Spleen (tissue), 11 donors: ENCODE measurements around the gene PHRF1. TPM values are rescaled to one million over a fixed set of nuclear protein-coding genes. Genes with fewer than 3 reads are reported as not detected.
A peak's percentile ranks its signal among the peaks of the same experiment; 100 is the strongest.

Experiments
- DNase-seq: peaks from one replicate; pipeline ENCODE4 v3.0.0-alpha.2; 2020
- H3K27ac ChIP-seq, 8 donors: fragments of 200-600 bp; sonication (generic) in 7 of 8; 1 replicate in 4 of 8; 2 replicates in 4 of 8; pipeline versions ENCODE4 v1.5.0 to v1.8.0; 2016 to 2021; ENCODE audit warnings: inconsistent platforms in 4 of 8, mild to moderate bottlenecking in 4 of 8, moderate library complexity in 1 of 8
- H3K27me3 ChIP-seq, 7 donors: fragments of 200-600 bp; sonication (generic) in 6 of 7; replicated peaks in 1 of 7; 1 replicate in 4 of 7; 2 replicates in 3 of 7; pipeline versions ENCODE4 v1.5.0 to v1.8.0; 2016 to 2021; ENCODE audit warnings: inconsistent platforms in 3 of 7, mild to moderate bottlenecking in 1 of 7
- H3K36me3 ChIP-seq, 6 donors: fragments of 200-600 bp; sonication (generic) in 5 of 6; 1 replicate in 4 of 6; 2 replicates in 2 of 6; pipeline versions ENCODE4 v1.5.0 to v1.8.0; 2016 to 2021; ENCODE audit warnings: inconsistent platforms in 2 of 6
- H3K4me1 ChIP-seq, 6 donors: fragments of 200-600 bp; sonication (generic) in 5 of 6; 1 replicate in 3 of 6; 2 replicates in 3 of 6; pipeline versions ENCODE4 v1.5.0 to v1.8.0; 2016 to 2021; ENCODE audit warnings: inconsistent platforms in 3 of 6
- H3K4me3 ChIP-seq, 8 donors: fragments of 200-600 bp; sonication (generic) in 7 of 8; 1 replicate in 4 of 8; 2 replicates in 4 of 8; pipeline versions ENCODE4 v1.5.0 to v1.8.0; 2016 to 2021; ENCODE audit warnings: inconsistent platforms in 4 of 8, mild to moderate bottlenecking in 4 of 8, moderate library complexity in 2 of 8
- H3K9me3 ChIP-seq, 8 donors: fragments of 200-600 bp; sonication (generic) in 7 of 8; 1 replicate in 4 of 8; 2 replicates in 4 of 8; pipeline versions ENCODE4 v1.5.0 to v1.8.0; 2016 to 2021; ENCODE audit warnings: inconsistent platforms in 4 of 8
- POLR2A ChIP-seq, 3 donors: fragments of 450-650 bp; IDR thresholded peaks; one replicate each; pipeline ENCODE4 v1.5.1; 2017; ENCODE audit warnings: antibody characterized with exemption in 3 of 3, mild to moderate bottlenecking in 1 of 3
- POLR2AphosphoS5 ChIP-seq, 3 donors: sonication (generic); formaldehyde crosslinking; IDR thresholded peaks; one replicate each; pipeline ENCODE4 v1.5.1; 2017; ENCODE audit warnings: antibody characterized with exemption in 3 of 3
- WGBS, 5 donors: extraction: QIAGEN DNeasy Blood & Tissue Kit in 3 of 5; methylation state at CpG; one replicate each; pipeline versions ENCODE4 v1.1.5 to v1.1.7; 2013 to 2018; 5-methylcytosine and 5-hydroxymethylcytosine counted together
- intact Hi-C: fragments of 100-400 bp; cut with DNase I; formaldehyde crosslinking; loops from one replicate; pipeline ENCODE4 v1.15.0; 2023; ENCODE audit warnings: low total_unique reads
- polyA plus RNA-seq, 3 donors: library from polyadenylated mRNA; stranded (reverse); fragments of 200-250 nt; gene quantifications; one replicate each; pipeline ENCODE4 v1.2.1, GENCODE V29; 2013
- total RNA-seq, 7 donors: library from RNA; depleted of rRNA in 3 of 7; stranded (reverse); fragments of >200 nt in 3 of 7; fragmentation: NEBNext Ultra II Directional in 4 of 7; extraction: Animal tissue kit (Norgen Biotek cat#: 25700) in 4 of 7; gene quantifications; one replicate each; pipeline versions ENCODE4 v1.1.0 to v1.2.1, GENCODE V29; 2016 to 2021
- TF ChIP-seq, protein P1 (sequence below), 11 experiments: fragments of 200-600 bp in 7 of 11; fragments of 450-650 bp in 4 of 11; sonication (generic) in 4 of 11; IDR thresholded peaks in 8 of 11; conservative IDR thresholded peaks in 3 of 11; 1 replicate in 7 of 11; 2 replicates in 4 of 11; pipeline versions ENCODE4 v1.4.0 to v1.8.0; 2016 to 2021; ENCODE audit warnings: antibody characterized with exemption in 11 of 11, inconsistent platforms in 4 of 11, mild to moderate bottlenecking in 1 of 11
- donor health status: healthy with polysubstance abuse.
- donor health status: DM: no; HTN: no; CAD: no; lungs with moderate emphysema.
- donor health status: DM: no; HTN: no; CAD: no.
- donor health status: Bipolar disorder and iron deficiency.
- donor health status: healthy.
- donor health status: DM: no; HTN: no; CAD: no.
- donor health status: DM: yes; HTN: yes; CAD: no.

Gene PHRF1
- total and polyA plus RNA-seq, 10 donors, result 7.3 to 41.5 (median 30.6) TPM

DNA sequence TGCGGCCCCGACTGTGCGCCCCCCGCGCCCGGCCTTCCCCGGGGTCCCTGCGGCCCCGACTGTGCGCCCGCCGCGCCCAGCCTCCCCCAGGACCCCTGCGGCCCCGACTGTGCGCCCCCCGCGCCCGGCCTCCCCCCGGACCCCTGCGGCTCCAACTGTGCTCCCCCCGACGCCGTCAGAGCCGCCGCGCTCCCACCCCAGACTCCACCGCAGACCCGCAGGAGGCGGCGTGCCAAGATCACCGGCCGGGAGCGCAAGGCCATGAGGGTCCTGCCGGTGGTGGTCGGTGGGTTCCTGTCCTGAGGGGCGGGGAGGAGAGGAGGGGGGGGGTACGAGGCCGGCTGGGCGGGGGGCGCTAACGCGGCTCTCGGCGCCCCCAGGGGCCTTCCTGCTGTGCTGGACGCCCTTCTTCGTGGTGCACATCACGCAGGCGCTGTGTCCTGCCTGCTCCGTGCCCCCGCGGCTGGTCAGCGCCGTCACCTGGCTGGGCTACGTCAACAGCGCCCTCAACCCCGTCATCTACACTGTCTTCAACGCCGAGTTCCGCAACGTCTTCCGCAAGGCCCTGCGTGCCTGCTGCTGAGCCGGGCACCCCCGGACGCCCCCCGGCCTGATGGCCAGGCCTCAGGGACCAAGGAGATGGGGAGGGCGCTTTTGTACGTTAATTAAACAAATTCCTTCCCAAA lies 63.9 kb downstream of the PHRF1 start:
- WGBS, 5 donors, result 4 to 31% (median 10%) methylated on average over 21 to 64 of the region's 69 CpGs
- no peak overlapping the region for H3K27ac ChIP-seq
- peak overlapping the region in 3 of 8 donors; percentile 13 to 53 (median 13) for H3K4me3 ChIP-seq
- H3K9me3 ChIP-seq, result no peaks in the 10 kb centered on the region
- peaks cover 0 to 34% (median 13%) of the 10 kb centered on the region in 6 donors for H3K36me3 ChIP-seq
- TF ChIP-seq POLR2A (IDR thresholded peaks at IDR 0.05), result no peak
- TF ChIP-seq POLR2AphosphoS5 (IDR thresholded peaks at IDR 0.05), result peak; percentile 26 to 69 (median 36)
- TF ChIP-seq, protein P1, sequence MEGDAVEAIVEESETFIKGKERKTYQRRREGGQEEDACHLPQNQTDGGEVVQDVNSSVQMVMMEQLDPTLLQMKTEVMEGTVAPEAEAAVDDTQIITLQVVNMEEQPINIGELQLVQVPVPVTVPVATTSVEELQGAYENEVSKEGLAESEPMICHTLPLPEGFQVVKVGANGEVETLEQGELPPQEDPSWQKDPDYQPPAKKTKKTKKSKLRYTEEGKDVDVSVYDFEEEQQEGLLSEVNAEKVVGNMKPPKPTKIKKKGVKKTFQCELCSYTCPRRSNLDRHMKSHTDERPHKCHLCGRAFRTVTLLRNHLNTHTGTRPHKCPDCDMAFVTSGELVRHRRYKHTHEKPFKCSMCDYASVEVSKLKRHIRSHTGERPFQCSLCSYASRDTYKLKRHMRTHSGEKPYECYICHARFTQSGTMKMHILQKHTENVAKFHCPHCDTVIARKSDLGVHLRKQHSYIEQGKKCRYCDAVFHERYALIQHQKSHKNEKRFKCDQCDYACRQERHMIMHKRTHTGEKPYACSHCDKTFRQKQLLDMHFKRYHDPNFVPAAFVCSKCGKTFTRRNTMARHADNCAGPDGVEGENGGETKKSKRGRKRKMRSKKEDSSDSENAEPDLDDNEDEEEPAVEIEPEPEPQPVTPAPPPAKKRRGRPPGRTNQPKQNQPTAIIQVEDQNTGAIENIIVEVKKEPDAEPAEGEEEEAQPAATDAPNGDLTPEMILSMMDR (IDR thresholded peaks at IDR 0.05 in 8 of 11, conservative IDR thresholded peaks at IDR 0.05 in 3 of 11), result no peak
- intact Hi-C loops, result no loop called here
- DNase-seq, result no peak
- peaks cover 12 to 64% (median 41%) of the 10 kb centered on the region in 6 donors for H3K4me1 ChIP-seq
- peaks cover 0 to 57% (median 47%) of the 10 kb centered on the region in 7 donors for H3K27me3 ChIP-seq

DNA sequence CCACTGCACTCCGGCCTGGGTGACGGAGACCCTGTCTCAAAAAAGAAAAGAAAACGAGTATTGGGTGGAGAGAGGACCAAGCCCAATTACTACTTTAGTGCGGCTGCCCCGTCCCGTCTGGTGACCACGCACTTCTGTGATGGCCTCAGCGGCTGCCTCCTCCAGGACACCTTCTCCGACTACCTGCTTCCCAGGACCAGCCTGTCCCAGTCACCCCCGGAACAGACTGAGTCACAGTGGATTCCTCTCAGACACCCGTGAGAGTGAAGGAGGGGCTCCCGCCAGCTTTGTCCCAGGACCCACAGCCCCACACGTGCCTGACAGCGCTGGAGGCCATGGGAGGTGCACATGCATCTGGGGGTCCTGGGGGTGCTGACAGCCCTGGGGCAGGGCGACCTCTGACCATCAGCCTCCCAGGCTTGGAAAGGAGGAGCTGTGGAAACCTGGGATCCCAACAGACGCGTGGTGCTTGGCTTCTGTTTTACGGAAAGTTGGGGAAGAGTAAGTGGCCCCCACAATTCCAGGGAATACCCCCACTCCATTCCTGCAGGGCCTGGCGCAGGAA lies 65.6 kb downstream of the PHRF1 start:
- no peak for DNase-seq
- Histone ChIP-seq H3K27me3 (peaks cover 0 to 40% (median 35%) of the 10 kb centered on the region in 7 donors), H3K9me3 (no peaks in the 10 kb centered on the region), H3K4me3 (no peak overlapping the region), H3K4me1 (peaks cover 10 to 54% (median 37%) of the 10 kb centered on the region in 6 donors), H3K36me3 (peaks cover 0 to 48% (median 14%) of the 10 kb centered on the region in 6 donors), H3K27ac (peak overlapping the region in 2 of 8 donors; percentile 48 to 57)
- intact Hi-C loops, result no loop called here
- WGBS, 5 donors, result 92 to 96% (median 95%) methylated on average over 19 of the region's 19 CpGs
- TF ChIP-seq, protein P1 (IDR thresholded peaks at IDR 0.05 in 8 of 11, conservative IDR thresholded peaks at IDR 0.05 in 3 of 11), result no peak
- no peak for TF ChIP-seq POLR2A (IDR thresholded peaks at IDR 0.05)
- TF ChIP-seq POLR2AphosphoS5 (IDR thresholded peaks at IDR 0.05), result peak in 1 of 3 donors; percentile 23

DNA sequence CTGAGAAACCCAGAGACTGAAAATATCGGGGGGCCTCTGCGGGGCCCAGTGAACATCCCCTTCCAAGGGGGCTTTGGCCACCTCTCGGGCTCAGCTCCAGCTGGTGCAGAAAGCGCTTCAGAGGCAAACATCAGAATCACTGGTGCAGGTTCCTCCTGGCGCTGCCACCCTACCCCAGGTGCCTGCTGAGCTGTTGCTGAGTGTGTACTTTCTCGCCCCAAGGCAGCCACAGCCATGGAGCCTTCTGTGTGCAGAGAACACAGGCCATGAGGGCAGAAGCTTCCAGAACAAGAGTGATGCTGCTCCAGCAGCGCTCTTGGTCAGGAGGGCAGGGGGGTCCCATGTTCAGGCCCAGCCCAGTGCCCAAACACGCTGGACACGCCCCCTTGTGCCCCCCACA lies 67.1 kb downstream of the PHRF1 start:
- DNase-seq, result no peak
- no peak overlapping the region for H3K27ac ChIP-seq
- intact Hi-C loops, result no loop called here
- H3K4me3 ChIP-seq, result no peak overlapping the region
- H3K27me3 ChIP-seq, result peaks cover 0 to 26% (median 20%) of the 10 kb centered on the region in 7 donors
- TF ChIP-seq, protein P1 (IDR thresholded peaks at IDR 0.05 in 8 of 11, conservative IDR thresholded peaks at IDR 0.05 in 3 of 11), result no peak
- TF ChIP-seq POLR2A (IDR thresholded peaks at IDR 0.05) (no peak), POLR2AphosphoS5 (IDR thresholded peaks at IDR 0.05) (no peak)
- H3K4me1 ChIP-seq, result peaks cover 2 to 40% (median 25%) of the 10 kb centered on the region in 6 donors
- no peaks in the 10 kb centered on the region for H3K9me3 ChIP-seq
- 86 to 96% (median 92%) methylated on average over 8 to 9 of the region's 9 CpGs for WGBS, 5 donors
- H3K36me3 ChIP-seq, result peaks cover 0 to 63% (median 14%) of the 10 kb centered on the region in 6 donors
